NCI-H2227 (cell line): ENCODE measurements around the gene ZNF486.
"Not testable (repeated sequence)": the region's sequence is repeated elsewhere in the genome, so short reads cannot be mapped to it uniquely, and the experiment has no call there.

ENCODE experiments used
- DNase-seq: peaks from one replicate; lab custom pipeline; 2025; ENCODE audit not compliant: unreplicated experiment; lab: John Stamatoyannopoulos, UW

ZNF486 gene

GRCh38 chr19:20233105-20233504 is 66.1 kb downstream of the ZNF486 start:
- DNase-seq = no peak

GRCh38 chr19:20235156-20235555 is 68.1 kb downstream of the ZNF486 start:
- no peak for DNase-seq

GRCh38 chr19:20237773-20238623 is 71.0 kb downstream of the ZNF486 start:
- DNase-seq = peak; percentile 89

- DNase-seq = no peak
Observed at GRCh38 chr19:20243629-20244028, 76.6 kb downstream of the ZNF486 start.

GRCh38 chr19:20244356-20244755 is 77.3 kb downstream of the ZNF486 start:
- DNase-seq = no peak

- DNase-seq = no peak
Observed at GRCh38 chr19:20245309-20245708, 78.3 kb downstream of the ZNF486 start.

GRCh38 chr19:20247016-20247683 is 80.1 kb downstream of the ZNF486 start:
- no peak for DNase-seq

- DNase-seq = not testable (repeated sequence)
Observed at GRCh38 chr19:20248258-20248657, 81.2 kb downstream of the ZNF486 start.
